Jurkat, Clone E6-1 (cell line): ENCODE measurements around the gene KLHDC4.
"Not testable (repeated sequence)": the region's sequence is repeated elsewhere in the genome, so short reads cannot be mapped to it uniquely, and the experiment has no call there.

Source experiments
- DNase-seq: peaks from one replicate; pipeline ENCODE4 v3.0.0-alpha.2; 2011; ENCODE audit warnings: low read depth, low spot score
- H3K4me3 ChIP-seq: 2 replicates; pipeline ENCODE4 v1.5.1; 2011; ENCODE audit warnings: mild to moderate bottlenecking, low read length, control low read depth, moderate library complexity

KLHDC4 gene

DNA sequence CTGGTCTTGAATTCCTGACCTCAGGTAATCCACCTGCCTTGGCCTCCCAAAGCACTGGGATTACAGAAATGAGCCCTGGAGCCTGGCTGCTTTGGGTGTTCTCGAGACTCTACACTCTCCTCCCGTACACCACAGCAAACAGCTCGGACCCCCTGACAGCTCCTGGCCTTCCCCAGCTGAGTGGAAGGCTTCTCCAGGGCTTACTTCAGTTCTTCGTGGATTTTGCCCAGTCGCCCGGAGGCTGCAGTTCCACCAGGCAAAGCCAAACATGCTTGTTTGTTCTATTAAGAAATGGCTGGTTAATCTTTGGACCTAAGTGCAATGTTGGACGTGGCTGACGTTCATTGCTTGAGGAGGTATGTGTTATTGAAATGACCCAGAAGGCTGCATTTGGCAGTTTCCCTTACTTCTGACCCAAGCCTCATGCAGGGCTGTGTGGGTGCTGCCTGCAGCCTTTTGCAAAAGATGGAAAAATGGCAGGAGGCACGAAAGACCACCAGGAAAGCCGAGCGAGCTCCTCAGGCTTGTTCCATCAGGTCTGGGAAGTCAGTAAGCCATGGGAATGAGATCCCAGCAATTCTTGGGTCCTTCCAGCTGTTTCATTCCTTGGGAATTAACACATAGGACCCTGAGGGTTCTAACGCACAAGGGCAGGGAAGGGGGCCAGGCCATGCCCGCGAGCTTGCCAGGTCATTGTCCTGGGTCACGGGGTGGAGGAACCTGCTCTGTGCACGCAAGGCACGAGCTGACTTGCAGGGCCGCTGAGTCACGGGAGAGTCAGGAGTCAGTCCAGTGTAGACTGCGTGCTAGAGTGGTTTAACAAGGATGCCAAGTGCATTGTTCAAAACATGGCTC lies 23.9 kb upstream of the KLHDC4 start:
- no peak for DNase-seq

GRCh38 chr16:87788730-87789436 lies 23.1 kb upstream of the KLHDC4 start:
- not testable (repeated sequence) for DNase-seq, H3K4me3 ChIP-seq

More for the DNA sequence above, 23.9 kb upstream of the KLHDC4 start:
- no peak overlapping the region for H3K4me3 ChIP-seq

GRCh38 chr16:87787451-87788091 lies 21.8 kb upstream of the KLHDC4 start:
- not testable (repeated sequence) for H3K4me3 ChIP-seq, DNase-seq

- no peak for DNase-seq
- H3K4me3 ChIP-seq: no peak overlapping the region
Measured at GRCh38 chr16:87784812-87785211, 19.0 kb upstream of the KLHDC4 start.

GRCh38 chr16:87782033-87782432 lies 16.2 kb upstream of the KLHDC4 start:
- no peak for DNase-seq
- H3K4me3 ChIP-seq: no peak overlapping the region

DNA sequence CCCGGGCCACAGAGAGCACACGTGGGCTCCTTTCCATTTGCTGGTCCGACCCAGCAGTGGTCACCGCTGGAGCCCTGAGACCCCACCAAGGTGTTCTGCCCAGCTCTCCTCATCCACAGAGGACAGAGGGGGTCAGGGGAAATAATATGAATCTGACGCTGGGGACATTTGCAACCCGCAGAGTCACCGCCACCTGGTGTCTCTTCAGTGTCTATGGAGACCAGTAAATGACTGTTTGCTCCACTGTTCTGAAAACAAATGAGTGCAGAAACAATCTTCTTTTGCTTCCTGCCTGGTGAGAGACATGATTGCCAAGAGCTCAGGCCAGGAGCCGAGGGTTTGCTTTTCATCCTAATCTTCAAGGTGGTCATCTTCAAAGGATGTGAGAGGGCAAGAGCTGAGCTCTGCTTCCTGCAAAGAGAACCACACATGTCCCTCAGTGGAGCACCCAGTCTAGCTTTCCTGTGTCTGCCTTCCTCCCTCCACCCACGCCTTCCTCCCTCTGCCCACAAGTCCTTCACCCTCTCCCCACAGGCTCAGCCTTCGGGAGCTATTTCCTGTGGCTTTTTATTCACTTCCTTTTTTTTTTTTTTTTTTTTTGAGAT lies 14.7 kb upstream of the KLHDC4 start:
- peak overlapping the region; percentile 26 for H3K4me3 ChIP-seq
- DNase-seq: peak; percentile 92

DNA sequence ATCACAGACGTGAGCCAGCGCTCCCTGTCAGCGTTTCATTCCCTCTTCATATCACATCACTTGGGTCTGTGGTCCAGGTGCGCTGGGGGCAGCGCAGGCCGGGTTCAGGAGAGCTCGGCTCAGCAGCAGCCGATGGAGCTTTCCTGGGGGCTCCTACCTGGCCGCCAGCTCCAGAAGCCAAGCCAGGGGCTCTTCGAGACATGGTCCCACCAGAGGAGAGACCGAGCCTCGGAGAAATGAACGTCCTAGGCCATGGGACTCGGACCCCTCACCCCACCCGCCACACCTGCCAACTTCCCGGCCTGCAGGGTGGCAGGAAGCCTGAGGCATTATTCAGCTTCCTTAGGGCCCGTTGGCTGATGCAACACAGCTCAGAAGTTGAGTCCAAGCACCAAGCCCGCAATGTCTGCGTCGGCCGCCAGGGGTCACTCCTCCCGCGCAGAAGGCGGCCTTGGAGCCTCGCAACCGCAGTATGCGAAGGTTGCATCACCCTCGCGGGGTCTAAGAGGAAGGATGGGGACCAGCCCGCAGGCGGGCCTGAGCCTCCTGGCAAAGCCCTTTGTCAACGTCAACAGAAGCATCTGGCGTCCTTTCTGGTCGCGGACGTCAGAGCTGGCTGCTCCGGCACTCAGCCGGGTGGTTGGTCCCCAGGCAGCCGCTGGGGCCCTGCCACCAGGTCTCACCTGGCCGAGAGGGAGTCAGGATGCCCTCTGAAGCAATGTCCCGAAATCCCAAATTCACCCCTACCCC lies 13.2 kb upstream of the KLHDC4 start:
- H3K4me3 ChIP-seq: peak overlapping the region; percentile 59
- DNase-seq: peak; percentile 98

- H3K4me3 ChIP-seq: peak overlapping the region; percentile 59
- DNase-seq: no peak
Measured at GRCh38 chr16:87778476-87778829, 12.7 kb upstream of the KLHDC4 start.

- H3K4me3 ChIP-seq, DNase-seq: not testable (repeated sequence)
Measured at GRCh38 chr16:87773836-87774235, 8.1 kb upstream of the KLHDC4 start.

DNA sequence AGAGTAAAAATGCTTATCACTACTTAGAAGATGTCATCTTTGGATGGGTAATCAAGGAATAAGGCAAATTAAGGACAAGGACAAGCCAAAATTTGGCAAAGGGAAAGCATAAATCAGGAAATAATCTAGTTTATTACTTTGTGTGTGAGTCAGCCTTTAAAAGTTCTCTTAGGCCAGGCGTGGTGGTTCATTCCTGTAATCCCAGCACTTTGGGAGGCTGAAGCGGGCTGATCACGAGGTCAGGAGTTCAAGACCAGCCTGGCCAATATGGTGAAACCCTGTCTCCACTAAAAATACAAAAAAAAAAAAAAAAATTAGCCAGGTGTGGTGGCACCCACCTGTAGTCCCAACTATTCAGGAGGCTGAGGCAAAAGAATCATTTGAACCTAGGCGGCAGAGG lies 1.7 kb upstream of the KLHDC4 start:
- not testable (repeated sequence) for DNase-seq, H3K4me3 ChIP-seq

GRCh38 chr16:87766485-87766797 lies 655 bp upstream of the KLHDC4 start:
- DNase-seq: no peak
- H3K4me3 ChIP-seq: peak overlapping the region; percentile 76

GRCh38 chr16:87765473-87765775 lies 362 bp downstream of the KLHDC4 start:
- peak overlapping the region; percentile 76 for H3K4me3 ChIP-seq
- peak; percentile 87 for DNase-seq

DNA sequence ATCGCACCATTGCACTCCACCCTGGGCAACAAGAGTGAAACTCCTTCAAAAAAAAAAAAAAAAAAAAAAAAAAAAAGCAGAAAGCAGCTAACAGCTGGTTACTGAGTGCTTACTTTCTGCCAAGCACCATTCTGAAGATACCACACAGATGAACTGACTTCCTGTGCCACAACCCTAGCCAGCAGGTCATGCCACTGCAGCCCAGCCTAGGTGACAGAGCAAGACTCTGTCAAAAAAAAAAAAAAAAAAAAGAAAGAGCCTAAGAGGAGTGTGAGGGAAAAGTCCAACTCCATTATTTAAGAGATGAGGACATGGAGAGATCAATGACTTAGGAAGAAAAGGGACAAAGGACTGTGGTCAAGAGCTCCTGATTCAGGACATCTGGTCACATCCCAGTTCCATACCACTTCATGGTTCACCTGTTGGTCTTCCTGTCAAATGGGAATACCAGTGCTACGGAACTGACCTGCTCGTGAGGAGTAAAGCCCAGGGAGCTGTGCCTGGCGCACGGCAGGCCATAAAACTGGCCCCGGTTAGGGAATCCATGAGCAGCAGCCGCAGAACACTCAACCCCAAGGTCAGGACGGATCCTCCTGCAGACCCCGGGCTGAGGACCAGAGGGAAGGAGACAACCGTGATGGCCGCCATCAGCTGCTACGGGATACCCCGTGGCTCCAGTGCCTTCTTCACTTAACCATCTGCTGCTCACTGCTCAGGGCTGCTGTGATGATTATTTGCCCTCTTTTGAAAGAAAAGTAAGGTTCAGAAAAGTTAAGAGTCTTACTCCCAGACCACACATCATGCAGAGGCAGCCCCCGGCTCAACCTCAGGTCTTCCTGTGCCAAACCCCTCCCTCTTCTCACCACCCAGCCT lies 950 bp downstream of the KLHDC4 start:
- DNase-seq: peak; percentile 74
- H3K4me3 ChIP-seq: peak overlapping the region; percentile 76

- no peak overlapping the region for H3K4me3 ChIP-seq
- no peak for DNase-seq
Measured at GRCh38 chr16:87762620-87763019, 3.2 kb downstream of the KLHDC4 start.

- H3K4me3 ChIP-seq: no peak overlapping the region
Measured at GRCh38 chr16:87762071-87762571, 3.7 kb downstream of the KLHDC4 start.

DNA sequence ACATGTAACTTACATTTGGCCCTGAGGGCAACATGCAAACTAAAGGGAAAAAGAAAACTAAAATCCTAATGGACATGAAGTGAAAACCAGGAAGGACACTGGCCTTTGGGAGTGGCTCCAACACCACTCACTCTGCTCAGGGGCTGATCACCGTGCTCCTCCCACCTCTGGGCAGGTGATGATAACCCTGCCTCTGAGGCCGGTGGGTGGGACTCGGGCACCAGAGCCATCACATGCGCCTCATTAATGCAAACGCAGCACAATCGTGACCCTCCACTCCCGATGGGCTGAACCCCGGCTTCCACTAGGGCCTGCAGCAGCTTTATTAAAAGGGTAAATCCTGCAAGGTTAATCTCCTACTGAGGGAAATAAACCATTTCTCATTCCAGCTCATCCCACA lies 4.7 kb downstream of the KLHDC4 start:
- no peak for DNase-seq
- H3K4me3 ChIP-seq: no peak overlapping the region

More at GRCh38 chr16:87762071-87762571, 3.7 kb downstream of the KLHDC4 start:
- DNase-seq: no peak

GRCh38 chr16:87757841-87758426 lies 7.9 kb downstream of the KLHDC4 start:
- no peak overlapping the region for H3K4me3 ChIP-seq
- no peak for DNase-seq

GRCh38 chr16:87754535-87754934 lies 11.3 kb downstream of the KLHDC4 start:
- no peak for DNase-seq
- H3K4me3 ChIP-seq: no peak overlapping the region
